ENCODE measurements around the gene SEC31B. TPM values are rescaled to one million over a fixed set of nuclear protein-coding genes. Genes with fewer than 3 reads are reported as not detected.

SEC31B gene
- total RNA-seq, 8 experiments from 2014 or later = 3.0 to 24.0 (median 6.4) TPM

GRCh38 chr10:100448951-100449350 lies 70.7 kb downstream of the SEC31B start:
- in situ Hi-C loops (cut with MboI; ENCODE audit: low pct_unique_long_range_greater_than_20kb in 2 of 9, low sequenced_read_pairs in 9 of 9, unreplicated experiment in 9 of 9) = loop anchor here in 7 of 9 experiments (25.0 kb wide), 1 partner anchor 112 kb away; the partner anchor contains the start of genes PKD2L1 (in 7 of the 7) and SCD (in 7 of the 7)
- ATAC-seq (replicated peaks in 6 of 8) = no peak
- no peak overlapping the region for H3K4me3 ChIP-seq
- H3K4me1 ChIP-seq (replicated peaks in 1 of 2) = no peaks in the 10 kb centered on the region
- no peak overlapping the region for H3K27ac ChIP-seq
- WGBS, 10 experiments = 49 to 91% (median 79%) methylated on average over 2 to 4 of the region's 4 CpGs

- ATAC-seq (replicated peaks in 6 of 8) = no peak
- Histone ChIP-seq H3K4me3 (no peak overlapping the region), H3K27ac (no peak overlapping the region), H3K4me1 (replicated peaks in 1 of 2) (no peaks in the 10 kb centered on the region)
- 43 to 71% (median 60%) methylated on average over 1 of the region's 1 CpG; no CpG with 5 or more reads in 6 of the 10 experiments for WGBS, 10 experiments
- in situ Hi-C loops (cut with MboI; ENCODE audit: low pct_unique_long_range_greater_than_20kb in 2 of 9, low sequenced_read_pairs in 9 of 9, unreplicated experiment in 9 of 9) = loop anchor here in 7 of 9 experiments (25.0 kb wide), 1 partner anchor 110 kb away; the partner anchor contains the start of genes PKD2L1 (in 7 of the 7) and SCD (in 7 of the 7)
These were observed 72.0 kb downstream of the SEC31B start for GRCh38 chr10:100447663-100448062.

GRCh38 chr10:100446130-100446761 lies 73.4 kb downstream of the SEC31B start:
- H3K4me1 ChIP-seq (replicated peaks in 1 of 2) = no peaks in the 10 kb centered on the region
- H3K27ac ChIP-seq = no peak overlapping the region
- WGBS, 10 experiments = 17 to 83% (median 54%) methylated on average over 1 to 4 of the region's 4 CpGs; no CpG with 5 or more reads in 2 of the 10 experiments
- in situ Hi-C loops (cut with MboI; ENCODE audit: low pct_unique_long_range_greater_than_20kb in 2 of 9, low sequenced_read_pairs in 9 of 9, unreplicated experiment in 9 of 9) = loop anchor here in 7 of 9 experiments (25.0 kb wide), 1 partner anchor 109 kb away; the partner anchor contains the start of genes PKD2L1 (in 7 of the 7) and SCD (in 7 of the 7)
- no peak overlapping the region for H3K4me3 ChIP-seq
- no peak for ATAC-seq (replicated peaks in 6 of 8)

- in situ Hi-C loops (cut with MboI; ENCODE audit: low pct_unique_long_range_greater_than_20kb in 2 of 9, low sequenced_read_pairs in 9 of 9, unreplicated experiment in 9 of 9) = loop anchor here in 7 of 9 experiments (25.0 kb wide), 1 partner anchor 105 kb away; the partner anchor contains the start of genes PKD2L1 (in 7 of the 7) and SCD (in 7 of the 7)
- WGBS, 10 experiments = 60 to 100% (median 87%) methylated on average over 1 to 3 of the region's 3 CpGs; no CpG with 5 or more reads in 4 of the 10 experiments
- H3K4me3 ChIP-seq = no peak overlapping the region
- H3K27ac ChIP-seq = no peak overlapping the region
- ATAC-seq (replicated peaks in 6 of 8) = no peak
- no peaks in the 10 kb centered on the region for H3K4me1 ChIP-seq (replicated peaks in 1 of 2)
These were observed 77.1 kb downstream of the SEC31B start for GRCh38 chr10:100442548-100442947.

- Histone ChIP-seq H3K4me3 (no peak overlapping the region), H3K4me1 (replicated peaks in 1 of 2) (no peaks in the 10 kb centered on the region), H3K27ac (no peak overlapping the region)
- WGBS, 10 experiments = 31 to 93% (median 90%) methylated on average over 1 to 6 of the region's 6 CpGs; no CpG with 5 or more reads in 1 of the 10 experiments
- in situ Hi-C loops (cut with MboI; ENCODE audit: low pct_unique_long_range_greater_than_20kb in 2 of 9, low sequenced_read_pairs in 9 of 9, unreplicated experiment in 9 of 9) = loop anchor here (10.0 to 25.0 kb wide), 3 partner anchors 76 to 101 kb away; partner anchors contain the start of genes SCD (in 9 of the 9), PKD2L1 (in 7 of the 9) and SEC31B (in 1 of the 9)
- ATAC-seq (replicated peaks in 6 of 8) = no peak
These were observed 80.9 kb downstream of the SEC31B start for GRCh38 chr10:100438674-100439315.

Other genes with a start within 250 kb of the SEC31B start
- 100 to 1,000 TPM in 1 of 8 experiments, 10 to 100 TPM in 7; 30.5 to 120 (median 66.8) TPM for gene BLOC1S2, start 233.2 kb downstream of the SEC31B start, total RNA-seq
- under 1 TPM in 5 of 8 experiments, not detected in 3; 0.24 to 0.36 (median 0.29) TPM for gene PKD2L1, start 189.6 kb downstream of the SEC31B start, total RNA-seq
- 100 to 1,000 TPM; 100 to 535 (median 198) TPM for gene SCD, start 172.6 kb downstream of the SEC31B start, total RNA-seq
- 1 to 10 TPM in 1 of 8 experiments, under 1 TPM in 5, not detected in 2; 0.16 to 1.4 (median 0.32) TPM for gene WNT8B, start 56.9 kb downstream of the SEC31B start, total RNA-seq
- 100 to 1,000 TPM; 247 to 398 (median 294) TPM for gene NDUFB8, start 10.0 kb upstream of the SEC31B start, total RNA-seq
- 10 to 100 TPM in 5 of 8 experiments, 1 to 10 TPM in 3; 7.3 to 23.6 (median 11.9) TPM for gene HIF1AN, start 16.1 kb upstream of the SEC31B start, total RNA-seq
- gene PAX2, start 225.7 kb upstream of the SEC31B start, total RNA-seq = 1 to 10 TPM in 3 of 8 experiments, under 1 TPM in 4, not detected in 1; 0.13 to 2.2 (median 0.77) TPM

Measured in motor neuron (in vitro differentiated cells).